NCI-H774 (cell line): ENCODE data around the gene NSMCE1.

Experiments used
- DNase-seq: peaks from one replicate; lab custom pipeline; 2025; lab: John Stamatoyannopoulos, UW

NSMCE1 gene

DNA sequence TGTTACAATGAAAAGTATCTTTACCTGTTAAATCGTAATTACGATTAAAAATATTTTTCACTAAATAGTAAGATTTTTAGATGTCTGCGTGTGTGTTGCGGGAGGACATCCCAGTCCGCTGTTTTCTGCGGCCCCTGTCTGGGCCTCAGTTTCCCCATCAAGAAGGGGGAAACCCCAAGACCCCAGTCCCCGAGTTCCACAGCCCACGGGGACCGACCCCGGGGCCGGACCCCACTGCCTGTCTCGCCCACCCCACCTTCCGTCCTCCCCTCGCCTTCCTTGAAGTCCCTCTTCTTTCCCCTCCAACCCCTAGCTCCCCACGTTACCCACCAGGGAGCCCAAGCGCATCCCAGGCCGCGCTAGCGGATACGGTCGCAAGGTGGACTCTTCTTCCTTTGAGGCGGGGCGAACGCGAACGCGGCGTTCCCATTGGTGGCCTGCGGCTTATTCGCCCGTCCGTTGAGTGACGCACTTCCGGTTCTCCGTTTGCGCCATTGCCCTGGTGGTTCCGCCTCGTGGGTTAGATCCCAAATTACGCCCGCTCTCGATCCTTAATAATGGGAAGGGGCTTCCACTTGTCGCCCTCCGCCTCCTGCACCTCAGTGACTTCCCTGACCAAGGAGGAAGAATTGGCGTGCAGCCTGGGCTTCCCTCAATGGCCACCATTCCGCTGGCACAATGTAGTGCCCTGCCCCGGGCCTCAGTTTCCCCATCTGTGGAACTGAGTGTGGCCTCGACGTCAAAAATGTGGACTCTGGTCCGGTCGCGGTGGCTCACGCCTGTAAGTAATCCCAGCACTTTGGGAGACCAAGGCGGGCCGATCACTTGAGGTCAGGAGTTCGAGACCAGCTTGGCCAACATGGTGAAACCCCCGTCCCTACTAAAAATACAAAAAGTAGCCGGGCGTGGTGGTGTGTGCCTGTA, at the start of gene NSMCE1:
TSS of gene NSMCE1 (minus strand) at position 397 of the 924 bp plus-strand sequence. CDS start 11,202 bp downstream, outside the sequence.
- peak; percentile 94 for DNase-seq

GRCh38 chr16:27317738-27318391, 49.3 kb upstream of the NSMCE1 start:
- no peak for DNase-seq

DNA sequence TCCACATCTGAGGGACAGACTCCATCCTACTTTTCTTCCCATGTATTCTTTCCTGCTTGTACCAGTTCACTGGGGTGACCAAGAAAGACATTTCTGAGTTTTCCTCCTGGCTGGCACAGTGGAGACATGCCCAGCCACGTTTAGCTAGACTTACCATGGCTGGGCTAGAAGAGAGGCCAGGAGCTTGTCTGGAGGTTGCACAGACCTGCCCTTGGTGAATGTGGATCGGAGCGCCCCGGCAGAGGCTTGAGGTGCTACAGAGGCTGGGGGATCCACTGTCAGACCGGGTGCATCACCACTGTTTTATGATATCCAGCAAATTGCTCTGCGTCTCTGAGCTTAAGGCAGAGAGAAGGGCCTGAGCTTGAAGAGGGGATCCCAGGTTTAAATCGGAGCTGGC, 48.7 kb upstream of the NSMCE1 start:
- DNase-seq, result no peak

DNA sequence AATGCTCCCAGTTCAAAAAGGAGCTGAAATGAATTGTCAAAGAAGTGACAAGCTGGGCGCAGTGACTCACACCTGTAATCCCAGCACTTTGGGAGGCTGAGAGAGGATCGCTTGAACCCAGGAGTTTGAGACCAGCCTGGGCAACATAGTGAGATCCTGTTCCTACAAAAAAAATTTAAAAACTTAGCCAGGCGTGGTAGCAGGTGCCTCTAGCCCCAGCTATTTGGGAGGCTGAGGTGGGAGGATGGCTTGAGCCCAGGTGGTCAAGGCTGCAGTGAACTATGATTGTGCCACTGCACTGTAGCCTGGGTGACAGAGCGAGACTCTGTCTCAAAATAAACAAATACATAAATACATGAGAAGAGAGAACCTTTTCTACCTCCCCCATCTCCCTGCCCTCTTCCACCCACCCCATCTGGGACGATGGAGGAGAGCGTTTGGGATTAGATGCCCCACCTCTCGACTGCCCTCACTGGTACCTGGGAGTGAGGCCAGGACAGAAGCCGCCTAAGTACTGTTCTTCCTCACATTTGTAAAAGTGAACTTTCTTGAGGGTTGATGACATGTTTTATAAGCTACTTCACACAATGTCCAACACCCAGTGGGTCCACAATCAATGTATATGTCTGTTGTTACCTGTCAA, 47.6 kb upstream of the NSMCE1 start:
- DNase-seq, result no peak

DNA sequence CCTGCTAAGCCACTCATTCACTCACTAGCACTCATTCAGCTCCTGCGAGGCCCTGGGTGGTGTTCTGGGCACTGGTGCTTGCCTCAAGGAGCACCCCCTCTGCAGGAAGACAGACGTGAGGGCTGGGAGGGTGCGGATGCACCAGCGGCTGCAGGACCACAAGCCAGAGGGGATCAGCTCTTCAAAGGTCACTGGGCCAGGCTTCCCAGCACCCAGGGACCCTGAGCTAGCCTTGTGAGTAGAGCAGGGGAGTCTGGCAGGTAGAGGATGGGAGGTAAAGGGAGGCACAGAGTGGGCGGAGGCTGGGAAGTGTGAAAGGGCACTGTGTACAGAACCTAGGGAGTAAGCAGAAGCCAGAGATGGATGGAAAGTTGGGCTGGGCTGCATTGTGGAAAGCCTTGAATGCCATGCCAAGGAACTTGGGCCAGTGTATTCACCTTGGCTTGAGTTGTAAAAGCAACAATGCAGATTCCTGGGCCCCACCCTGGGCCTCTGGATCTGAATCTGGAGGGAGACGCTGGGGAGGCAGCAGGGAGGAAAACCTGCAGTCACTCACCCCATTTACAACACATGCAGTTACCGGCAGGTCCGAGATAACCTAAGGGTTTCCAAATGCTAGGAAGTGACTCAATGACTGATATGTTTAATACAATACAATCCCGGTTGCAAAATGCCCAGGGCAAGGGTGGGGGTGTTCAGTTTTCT, 46.9 kb upstream of the NSMCE1 start:
- DNase-seq, result no peak

- DNase-seq, result no peak
These were observed 46.4 kb upstream of the NSMCE1 start for GRCh38 chr16:27314986-27315332.

DNA sequence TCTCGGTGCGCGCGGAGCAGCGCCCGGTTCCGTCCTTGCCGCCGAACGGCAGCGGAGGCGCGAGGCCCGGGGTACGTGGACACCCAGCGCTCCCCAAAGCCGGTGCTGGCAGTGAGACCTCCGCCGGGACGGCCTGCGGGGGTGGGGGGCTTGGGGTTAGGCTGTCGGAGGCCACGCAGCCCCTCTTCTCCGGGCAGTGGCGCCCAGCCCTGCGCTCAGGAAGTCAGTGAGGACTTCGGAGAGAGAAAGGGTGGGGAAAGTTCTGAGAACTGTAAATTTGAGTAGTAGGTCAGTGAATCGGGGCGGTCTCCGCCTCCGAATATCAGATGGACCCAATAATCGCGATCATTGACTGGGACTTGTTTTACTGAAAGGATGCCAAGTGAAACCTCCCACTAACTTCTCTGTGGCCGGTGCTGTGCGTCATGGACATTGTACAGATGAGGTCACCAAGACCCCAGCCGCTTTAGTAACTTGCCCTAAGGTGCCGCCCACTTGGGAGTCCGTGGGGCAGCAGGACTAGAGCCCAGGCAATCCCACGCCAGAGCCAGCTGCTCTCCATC, 45.7 kb upstream of the NSMCE1 start:
- no peak for DNase-seq

GRCh38 chr16:27313422-27314160, 45.0 kb upstream of the NSMCE1 start, which contains the start of gene IL4R:
Gene IL4R (plus strand): TSS chr16:27313974. CDS start chr16:27340204, 26,230 bp downstream.
- no peak for DNase-seq

- no peak for DNase-seq
These were observed 44.2 kb upstream of the NSMCE1 start for GRCh38 chr16:27312580-27313421.

- DNase-seq, result no peak
These were observed 43.3 kb upstream of the NSMCE1 start for GRCh38 chr16:27311897-27312303.

DNA sequence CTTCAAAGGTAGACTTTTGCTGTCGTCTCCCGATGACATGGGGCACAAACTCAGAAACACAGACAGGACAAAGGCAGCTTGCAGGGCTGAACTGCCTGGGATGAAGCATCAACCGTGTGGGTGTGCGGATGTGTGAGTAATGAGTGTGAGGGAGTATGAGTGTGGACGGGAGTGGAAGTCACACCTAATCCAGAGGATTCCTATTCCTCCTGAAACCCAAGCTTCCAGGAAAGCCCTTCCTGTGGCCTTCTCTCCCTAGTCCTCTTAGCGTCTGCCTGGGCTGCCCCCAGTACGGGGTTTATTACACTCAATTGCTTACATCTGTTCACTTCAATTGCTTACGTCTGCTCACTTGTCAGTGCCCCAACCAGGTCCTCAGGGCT, 42.9 kb upstream of the NSMCE1 start:
- DNase-seq, result no peak

- DNase-seq, result no peak
These were observed 42.2 kb upstream of the NSMCE1 start for GRCh38 chr16:27310576-27311447.

- no peak for DNase-seq
These were observed 40.2 kb upstream of the NSMCE1 start for GRCh38 chr16:27308792-27309191.

GRCh38 chr16:27305839-27306442, 37.4 kb upstream of the NSMCE1 start:
- no peak for DNase-seq

DNA sequence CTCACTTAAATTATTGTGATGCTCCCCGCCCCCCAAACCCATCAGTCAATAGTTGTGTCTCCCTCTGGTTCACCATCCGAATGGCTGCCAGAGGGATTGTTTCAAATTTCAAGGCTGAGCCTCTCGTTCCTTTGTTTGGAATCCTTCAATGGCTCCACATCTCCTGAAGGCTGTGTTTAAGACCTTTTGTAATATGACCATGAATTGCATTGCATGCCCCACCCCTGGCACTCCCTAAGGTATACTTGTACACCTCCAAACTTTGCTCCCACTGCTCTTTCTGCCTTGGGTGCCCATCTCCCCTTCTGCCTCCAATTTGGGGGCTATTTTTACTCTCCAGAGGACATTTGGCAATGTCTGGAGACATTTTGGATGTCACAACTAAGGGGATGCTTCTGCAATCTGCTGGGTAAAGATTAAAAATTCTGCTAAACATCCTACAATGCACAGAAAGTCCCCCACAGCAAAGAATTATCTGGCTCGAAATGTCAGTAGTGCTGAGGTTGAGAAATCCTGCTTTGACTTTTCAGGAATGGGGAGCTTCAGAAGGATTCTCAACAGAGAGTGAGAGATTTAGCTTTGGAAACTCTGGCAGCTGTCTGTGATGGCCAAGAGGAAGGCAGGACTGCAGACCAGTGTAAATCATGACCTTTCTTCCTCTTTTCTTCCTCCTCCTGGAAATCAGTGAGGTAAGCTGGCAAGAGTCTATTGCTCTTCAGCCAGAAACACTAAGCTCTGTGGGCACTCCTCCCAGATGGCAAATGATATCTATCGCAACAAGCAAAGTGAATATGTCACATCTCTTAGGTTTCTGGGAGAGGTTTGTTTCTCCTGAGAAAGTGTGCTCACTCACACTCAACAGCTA, 36.5 kb upstream of the NSMCE1 start:
- DNase-seq, result no peak

DNA sequence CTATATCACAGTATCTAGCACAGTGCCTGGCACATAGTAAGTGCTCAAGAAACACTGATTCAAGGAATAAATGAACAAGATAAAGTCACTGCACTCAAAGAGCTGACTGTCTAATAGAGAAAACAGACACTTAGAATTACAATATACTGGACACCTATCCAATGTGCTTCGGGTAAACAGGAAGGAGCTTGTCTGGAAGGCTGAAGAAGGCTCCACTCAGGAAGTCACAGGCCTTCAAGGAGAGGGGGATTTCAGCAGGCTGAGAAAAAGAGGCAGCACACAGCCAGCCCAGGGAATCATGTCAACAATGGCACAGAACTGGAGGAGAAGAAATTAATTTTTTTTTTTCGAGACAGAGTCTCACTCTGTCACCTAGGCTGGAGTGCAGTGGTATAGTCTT, 35.5 kb upstream of the NSMCE1 start:
- DNase-seq, result no peak

DNA sequence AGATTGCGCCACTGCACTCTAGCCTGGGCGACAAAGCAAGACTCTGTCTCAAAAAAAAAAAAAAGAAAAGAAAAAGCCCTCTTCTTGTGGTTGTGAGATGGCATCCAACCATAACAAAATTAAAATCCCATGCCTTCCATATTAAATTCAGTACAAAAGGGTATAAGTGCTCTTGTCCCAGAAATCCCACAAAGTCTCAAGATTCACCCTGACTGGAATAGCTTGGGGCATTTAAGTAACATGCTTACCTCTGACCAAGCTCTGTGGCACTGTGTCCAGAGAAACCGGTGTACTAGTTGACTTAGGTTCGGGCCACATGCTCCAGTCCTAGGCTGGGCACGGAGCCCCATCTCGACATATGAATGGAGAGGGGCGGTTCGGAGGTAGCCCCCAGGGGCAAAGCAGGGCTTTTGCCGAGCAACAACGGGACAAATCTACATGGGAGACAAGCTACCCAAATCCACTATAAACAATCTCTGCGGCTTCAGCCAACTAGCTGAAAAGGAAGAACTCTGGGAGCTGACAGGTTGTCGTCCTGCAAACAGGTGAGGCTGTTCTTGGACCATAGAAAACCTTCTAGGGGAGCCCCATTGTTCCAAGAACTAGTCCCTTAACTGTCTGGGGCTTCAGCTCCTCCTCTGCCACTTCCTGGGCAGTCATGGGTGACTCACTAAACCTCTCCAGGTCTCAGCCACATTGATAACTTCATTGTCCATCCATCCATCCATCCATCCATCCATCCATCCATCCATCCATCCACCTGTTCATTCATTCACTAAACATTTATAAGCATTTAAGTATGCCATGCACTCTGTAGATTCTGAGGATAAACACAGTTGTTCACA, 34.9 kb upstream of the NSMCE1 start:
- DNase-seq, result no peak
